GM21619 (cell line): ENCODE measurements around the gene SH3RF2.

Source experiments
- ATAC-seq: cut with Tn5 transposase; IDR thresholded peaks from one replicate; pipeline ENCODE4 v1.9.1; 2021; ENCODE audit not compliant: unreplicated experiment

Gene SH3RF2

DNA sequence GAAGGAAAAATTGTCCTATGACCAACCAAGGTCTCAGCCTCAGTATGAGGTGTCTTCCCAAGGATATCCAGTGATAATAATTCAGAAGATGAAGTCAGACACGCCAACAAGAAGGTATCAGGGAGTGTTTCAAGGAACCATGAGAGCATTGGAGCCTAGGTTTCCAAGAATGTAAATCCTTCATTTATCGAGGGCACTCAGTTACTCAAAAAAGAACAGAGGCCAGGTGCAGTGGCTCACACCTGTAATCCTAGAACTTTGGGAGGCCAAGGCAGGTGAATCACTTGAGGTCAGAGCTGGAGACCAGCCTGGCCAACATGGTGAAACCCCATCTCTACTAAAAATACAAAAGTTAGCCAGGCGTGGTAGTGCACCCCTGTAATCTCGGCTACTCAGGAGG is 98.2 kb downstream of the SH3RF2 start:
- ATAC-seq = no peak

GRCh38 chr5:146039420-146039819 is 103.0 kb downstream of the SH3RF2 start:
- no peak for ATAC-seq

GRCh38 chr5:146040527-146040926 is 104.1 kb downstream of the SH3RF2 start:
- no peak for ATAC-seq

DNA sequence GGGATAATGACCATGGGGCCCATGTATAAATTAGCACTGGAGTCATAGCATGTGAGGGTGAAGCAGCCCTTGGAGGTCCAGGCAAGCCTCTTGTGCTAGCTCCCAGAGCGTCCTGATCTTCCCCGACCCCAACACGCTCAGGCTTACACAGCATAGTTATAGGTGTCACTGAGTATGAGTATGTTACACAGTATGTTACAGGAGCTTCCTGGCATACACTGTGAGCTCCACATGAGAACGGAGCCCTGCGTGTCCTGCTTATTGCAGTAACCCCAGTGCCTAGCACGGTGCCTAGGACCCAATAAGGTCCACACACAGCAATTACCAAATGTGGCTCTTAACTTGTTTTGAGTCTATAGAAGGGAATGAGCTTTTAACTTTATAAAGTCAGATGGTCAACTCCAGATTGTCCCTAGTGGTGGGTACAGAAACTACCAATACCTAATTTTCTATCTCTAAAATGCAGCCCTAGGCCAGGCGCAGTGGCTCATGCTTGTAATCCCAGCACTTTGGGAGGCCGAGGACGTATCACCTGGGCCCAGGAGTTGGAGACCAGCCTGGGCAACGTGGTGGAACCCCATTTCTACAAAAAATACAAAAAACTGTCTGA is 104.9 kb downstream of the SH3RF2 start:
- peak; percentile 75 for ATAC-seq

GRCh38 chr5:146042628-146043279 is 106.4 kb downstream of the SH3RF2 start:
- no peak for ATAC-seq

- ATAC-seq = no peak
Observed at GRCh38 chr5:146043722-146044121, 107.3 kb downstream of the SH3RF2 start.

GRCh38 chr5:146047396-146047795 is 111.0 kb downstream of the SH3RF2 start:
- no peak for ATAC-seq

- ATAC-seq = peak; percentile 48
Observed at GRCh38 chr5:146048994-146049703, 112.8 kb downstream of the SH3RF2 start.

DNA sequence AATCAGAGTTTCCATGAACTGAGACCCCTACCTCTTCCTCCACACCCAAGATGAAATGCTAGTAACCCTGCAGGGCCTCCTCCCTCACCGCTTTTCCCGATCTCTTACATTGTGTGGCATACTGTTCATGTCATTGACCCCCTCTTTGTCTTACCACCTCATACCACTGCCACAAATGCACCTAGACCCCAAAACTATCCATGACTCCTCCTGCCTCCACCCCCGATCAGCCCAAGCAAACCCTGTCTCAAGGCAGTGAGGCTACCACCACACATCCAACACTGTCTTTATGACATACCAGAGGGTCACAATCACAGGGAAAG is 113.3 kb downstream of the SH3RF2 start:
- no peak for ATAC-seq

DNA sequence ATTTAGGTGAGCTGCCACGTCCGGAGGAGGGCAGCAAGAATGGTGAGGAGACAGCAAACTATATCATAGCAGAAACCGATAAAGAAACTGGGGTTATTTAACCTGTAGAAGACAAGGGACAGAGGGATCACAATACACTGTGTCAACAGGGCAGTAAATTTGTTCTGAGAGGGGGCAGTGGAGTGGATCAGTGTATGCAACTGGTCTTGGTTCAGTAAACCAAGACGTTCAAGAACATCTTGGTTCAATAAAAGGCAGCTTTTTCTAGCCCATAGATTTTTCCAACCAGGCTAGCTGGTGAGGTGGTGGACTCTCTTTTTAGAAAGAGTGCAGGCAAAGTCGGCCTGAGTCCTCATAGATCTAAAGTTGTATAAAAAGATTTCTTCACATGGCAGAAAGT is 113.7 kb downstream of the SH3RF2 start:
- ATAC-seq = no peak

DNA sequence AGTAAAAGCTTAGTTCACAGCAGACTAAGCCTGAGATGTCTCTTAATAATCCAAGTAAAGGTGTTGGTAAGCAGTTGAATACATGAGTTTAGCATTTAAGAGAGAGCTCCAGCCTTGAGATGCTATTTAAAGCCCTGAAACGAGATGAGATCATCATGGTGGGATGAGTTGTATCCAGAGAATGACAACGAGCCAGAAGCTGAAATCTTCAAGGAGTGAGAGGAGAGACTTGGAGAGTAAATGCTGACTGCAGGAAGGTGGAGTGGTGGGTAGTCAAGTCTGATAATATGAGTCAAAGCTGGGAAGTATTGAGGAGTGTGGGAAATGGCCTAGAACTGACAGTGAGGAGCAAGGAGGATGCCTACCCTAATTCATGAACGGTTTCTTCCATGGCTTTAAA is 115.3 kb downstream of the SH3RF2 start:
- no peak for ATAC-seq

DNA sequence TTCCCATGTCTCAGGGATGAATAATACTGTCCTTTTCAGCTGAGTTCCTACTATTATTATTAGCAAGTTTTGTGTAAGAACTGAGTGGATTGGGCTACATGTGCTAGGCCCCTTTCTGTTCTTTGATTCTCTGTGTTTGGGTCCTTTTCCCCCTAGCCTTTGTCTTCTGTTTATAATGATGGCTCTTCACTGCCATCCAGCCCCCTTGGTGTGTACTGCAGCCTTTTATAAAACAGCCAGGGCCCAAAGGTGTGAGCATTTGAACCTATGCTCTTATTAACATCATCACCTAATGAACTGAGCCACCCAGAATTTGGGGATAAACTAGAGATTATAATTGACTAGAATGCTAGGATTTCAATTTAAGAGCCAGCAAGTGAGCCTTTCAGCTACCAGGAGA is 116.4 kb downstream of the SH3RF2 start:
- ATAC-seq = peak; percentile 63

GRCh38 chr5:146055432-146055831 is 119.1 kb downstream of the SH3RF2 start:
- ATAC-seq = no peak

DNA sequence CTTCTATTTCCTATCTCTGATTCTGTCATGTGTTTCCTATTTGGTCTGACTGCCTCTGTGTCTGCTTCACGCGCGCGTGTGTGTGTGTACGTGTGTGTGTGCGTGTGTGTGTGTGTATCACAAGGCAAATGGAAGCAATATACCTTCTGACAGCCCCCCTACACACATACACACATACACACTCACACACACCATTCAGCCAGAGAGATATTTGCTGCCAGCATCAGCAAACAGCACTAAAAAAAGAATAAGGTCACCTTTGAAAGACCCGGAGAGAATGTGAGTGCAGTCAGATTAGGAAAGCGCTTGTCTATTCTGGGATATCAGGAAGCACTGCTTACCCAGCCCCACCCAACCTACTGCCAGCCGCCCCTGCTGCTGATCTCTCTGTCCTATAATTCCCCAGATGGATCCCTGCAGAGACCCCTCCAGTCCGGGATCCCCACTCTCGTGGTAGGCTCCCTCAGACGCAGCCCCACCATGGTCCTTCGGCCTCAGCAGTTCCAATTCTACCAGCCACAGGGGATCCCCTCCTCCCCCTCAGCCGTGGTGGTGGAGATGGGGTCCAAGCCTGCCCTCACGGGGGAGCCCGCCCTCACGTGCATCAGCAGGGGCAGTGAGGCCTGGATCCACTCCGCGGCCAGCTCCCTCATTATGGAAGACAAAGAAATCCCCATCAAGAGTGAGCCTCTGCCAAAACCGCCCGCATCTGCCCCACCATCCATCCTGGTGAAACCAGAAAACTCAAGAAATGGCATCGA is 123.3 kb downstream of the SH3RF2 start:
- ATAC-seq = no peak

- ATAC-seq = no peak
Observed at GRCh38 chr5:146060221-146060585, 123.8 kb downstream of the SH3RF2 start.

GRCh38 chr5:146066968-146067367 is 130.6 kb downstream of the SH3RF2 start:
- no peak for ATAC-seq

DNA sequence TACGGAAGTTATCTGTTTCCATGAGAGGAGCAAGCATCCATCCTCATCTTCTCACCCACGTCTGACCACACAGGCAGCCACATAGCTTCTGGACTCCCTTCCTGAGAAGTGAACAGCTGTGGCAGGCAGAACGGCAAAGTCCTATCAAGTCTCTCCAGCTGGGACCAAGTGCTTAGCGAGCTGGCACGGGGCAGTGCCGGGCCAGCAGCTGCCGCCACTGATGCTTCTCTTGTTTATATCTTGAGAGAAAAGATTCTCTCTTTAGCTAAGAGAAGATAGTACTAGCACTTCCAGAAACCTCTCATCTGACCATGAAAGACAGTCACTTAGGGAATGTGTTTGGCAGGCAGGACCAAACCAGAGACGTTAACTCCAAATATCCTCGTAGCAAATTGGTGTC is 131.8 kb downstream of the SH3RF2 start:
- no peak for ATAC-seq

DNA sequence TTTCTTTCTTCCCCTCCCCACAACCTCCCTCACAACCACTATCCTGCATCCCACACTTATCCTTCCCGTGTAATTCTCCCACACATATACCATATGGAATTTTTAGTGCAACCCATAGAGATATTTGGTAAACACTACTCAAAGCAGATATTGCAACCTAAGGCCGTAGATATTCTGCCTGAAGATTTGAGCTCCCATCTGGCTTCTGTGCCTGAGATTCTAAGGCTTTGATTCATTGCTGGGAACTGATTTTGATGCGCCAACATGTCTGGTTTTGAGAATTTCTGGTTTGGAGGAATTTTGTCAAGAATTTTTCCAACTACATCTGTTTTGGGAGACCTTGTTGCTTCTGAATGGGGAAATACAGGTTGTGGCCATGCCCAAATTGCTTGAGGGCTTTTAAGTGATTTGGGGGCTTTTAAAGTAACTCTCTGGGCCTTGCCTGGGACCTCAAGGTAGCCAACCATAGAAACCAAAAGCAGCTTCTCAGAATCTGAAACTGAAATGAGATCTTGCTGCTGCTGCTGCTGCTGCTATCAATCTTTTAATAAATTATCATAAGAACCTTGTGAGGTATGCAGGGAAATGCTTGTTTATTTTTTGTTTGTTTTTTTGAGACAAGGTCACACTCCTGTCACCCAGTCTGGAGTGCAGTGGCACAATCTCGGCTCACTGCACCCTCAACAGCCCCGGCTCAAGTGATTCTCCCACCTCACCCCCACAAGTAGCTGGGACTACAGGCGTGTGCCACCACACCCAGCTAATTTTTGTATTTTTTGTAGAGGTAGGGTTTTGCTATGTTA is 132.8 kb downstream of the SH3RF2 start:
- ATAC-seq = peak; percentile 72

DNA sequence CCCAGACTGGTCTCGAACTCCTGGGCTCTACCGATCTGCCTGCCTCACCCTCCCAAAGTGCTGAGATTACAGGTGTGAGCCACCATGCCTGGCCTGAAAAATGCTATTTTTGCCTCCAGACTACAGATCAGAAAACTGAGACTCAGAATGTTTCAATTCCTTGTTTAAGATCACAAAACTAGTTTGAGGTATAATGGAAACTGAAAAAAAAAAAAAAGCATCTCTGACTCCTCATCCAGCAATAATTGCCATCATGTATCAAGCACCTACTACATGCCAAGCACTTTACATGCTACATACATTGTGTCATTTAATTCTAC is 133.4 kb downstream of the SH3RF2 start:
- ATAC-seq = peak; percentile 61

GRCh38 chr5:146070746-146071145 is 134.4 kb downstream of the SH3RF2 start:
- no peak for ATAC-seq

DNA sequence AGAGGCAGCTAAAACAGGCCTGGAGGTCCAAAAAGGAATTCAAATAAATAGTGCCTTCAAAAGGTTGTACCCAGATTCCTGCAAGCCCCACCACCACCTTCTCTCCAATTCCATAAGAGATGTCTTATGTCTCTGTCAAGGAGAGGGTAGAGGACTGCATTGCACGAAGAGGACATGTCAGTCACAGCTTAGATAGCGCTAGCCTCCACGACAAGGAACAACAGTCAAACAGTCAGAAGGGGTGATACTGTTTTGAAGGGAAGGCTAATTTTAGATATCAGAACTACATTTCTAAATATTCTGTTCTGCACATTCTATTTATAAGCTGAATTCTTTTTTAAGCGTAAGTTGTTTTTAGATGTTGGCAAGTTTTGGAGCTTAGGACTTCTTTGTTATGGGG is 134.8 kb downstream of the SH3RF2 start:
- no peak for ATAC-seq
